ENCODE data around the gene BACH2.
"Not testable (repeated sequence)": the region's sequence is repeated elsewhere in the genome, so short reads cannot be mapped to it uniquely, and the experiment has no call there.

BACH2 gene

DNA sequence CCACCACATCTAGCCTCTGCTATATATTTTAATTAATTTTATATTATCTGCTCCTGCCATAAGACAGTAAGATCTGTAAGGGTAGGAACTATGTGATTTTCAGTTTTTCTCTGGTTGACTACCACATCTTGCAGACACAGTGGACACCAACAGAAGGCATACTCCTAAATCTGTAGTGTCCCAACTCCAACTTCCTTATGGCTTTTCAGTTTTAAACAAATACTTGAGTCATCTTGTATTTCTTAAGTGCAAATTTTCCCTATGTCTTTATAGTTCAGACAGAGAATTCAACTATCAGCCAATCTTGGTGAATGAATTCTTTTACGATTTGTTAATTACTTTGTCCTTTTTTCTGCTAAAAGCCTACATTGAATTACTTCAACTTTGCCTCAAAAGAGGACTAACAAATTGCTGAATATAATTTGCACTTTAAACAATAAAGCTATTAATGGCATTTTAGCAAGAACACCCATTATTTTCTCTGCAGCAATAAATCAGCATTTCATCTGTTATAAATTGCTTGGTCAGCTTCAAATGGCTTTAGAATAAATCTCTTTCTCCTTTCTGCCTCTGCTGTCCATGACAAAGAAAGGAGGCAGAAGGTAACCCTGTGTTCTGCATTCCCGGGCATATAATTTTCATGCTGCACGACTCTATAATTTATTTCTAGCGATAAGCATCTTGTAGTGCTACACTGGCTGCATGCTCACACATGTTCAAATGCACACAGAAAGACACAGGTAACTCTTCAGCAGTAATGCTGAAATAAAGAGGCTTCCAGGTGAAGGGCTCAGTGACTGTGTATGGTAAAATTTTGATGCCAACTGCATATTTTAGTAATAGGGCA, 144.8 kb downstream of the BACH2 start:
- DNase-seq, result no peak

- DNase-seq, result no peak
Measured at GRCh38 chr6:90149280-90149679, 147.4 kb downstream of the BACH2 start.

DNA sequence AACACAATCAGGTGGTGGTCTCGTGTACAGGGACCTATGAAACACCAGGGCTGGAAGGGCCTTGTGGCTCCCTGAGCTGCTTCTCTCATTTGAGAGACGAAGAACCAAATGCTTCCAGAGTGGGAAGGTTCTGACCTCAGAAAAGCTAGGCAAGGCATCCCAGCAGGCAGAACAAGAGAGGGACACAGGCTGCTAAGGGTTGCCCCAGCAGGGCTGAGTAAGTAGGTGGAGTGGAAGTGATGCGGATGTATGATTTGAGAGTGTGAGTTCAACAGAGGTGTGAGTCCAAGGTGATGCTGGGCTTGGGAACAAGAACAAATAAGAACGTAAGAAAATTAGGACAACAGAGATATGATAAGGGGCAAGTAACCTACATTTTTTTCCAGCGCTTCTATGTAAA, 147.8 kb downstream of the BACH2 start:
- DNase-seq, result no peak

GRCh38 chr6:90146921-90147649, 149.6 kb downstream of the BACH2 start:
- no peak for DNase-seq

DNA sequence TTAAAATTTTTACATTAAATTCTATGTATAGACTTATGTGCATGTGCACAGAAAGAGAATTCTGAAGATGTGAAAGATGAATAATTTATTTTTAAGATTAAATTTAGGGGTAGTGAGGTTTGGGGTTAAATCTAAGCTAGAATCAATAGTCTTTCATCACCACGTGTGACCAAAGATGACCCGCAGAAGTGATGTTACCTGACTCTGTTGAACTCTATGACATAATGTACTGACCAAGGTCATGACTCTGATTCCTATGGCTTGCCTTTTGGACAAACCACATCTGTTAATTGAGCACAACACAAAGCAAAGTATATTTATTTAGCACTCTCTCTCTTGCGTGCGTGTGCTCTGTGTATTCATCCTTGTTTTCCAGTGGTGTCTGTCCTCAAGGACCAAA, 150.6 kb downstream of the BACH2 start:
- DNase-seq, result no peak

DNA sequence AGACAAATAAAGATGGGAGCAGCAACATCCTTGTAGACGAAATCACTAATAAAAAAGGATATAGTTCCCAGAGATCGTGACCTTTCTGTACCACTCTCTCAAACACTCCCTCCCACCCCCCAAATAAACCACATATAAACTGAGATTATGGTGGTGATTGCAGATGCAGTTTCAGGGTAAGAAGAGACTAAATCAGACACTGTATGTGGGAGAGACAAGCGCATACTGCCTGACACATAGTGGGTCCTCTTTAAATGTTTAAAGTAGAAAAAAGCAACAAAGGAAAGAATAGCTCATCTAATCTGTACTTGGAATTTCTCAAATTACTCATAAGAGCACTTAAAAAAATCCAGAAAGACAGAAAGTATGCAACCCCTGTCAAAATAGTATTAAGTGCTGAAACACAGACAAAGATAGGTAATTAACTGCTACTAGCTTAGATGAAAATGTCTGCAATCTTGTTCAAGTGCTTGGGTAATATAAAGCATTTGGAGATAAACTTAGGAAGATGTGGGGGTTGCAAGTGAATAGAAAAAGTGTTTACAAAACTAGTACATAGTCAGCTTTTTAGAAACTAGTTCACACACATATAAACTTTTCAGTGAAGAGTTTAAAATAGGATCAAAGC, 151.6 kb downstream of the BACH2 start:
- DNase-seq, result no peak

GRCh38 chr6:90144396-90144795, 152.2 kb downstream of the BACH2 start:
- DNase-seq, result no peak

DNA sequence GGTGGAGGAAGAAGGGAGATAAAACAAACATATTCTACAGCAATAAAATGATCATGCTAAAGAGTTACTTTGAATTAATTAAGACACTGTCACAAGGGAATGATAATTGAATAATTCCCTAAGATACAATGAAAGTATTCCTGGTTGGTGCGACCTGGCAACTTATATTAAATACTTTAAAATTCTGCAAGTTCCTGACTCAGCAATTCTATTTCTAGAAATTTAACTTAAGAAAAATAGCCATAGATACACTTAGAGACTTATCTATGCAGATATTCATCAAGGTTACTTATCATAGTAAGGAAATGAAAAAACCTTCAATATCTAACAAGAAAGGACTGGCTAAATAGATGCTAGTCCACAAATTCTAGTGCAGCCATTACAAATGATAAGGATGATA, 156.0 kb downstream of the BACH2 start:
- no peak for DNase-seq

GRCh38 chr6:90139272-90139817, 157.3 kb downstream of the BACH2 start:
- DNase-seq, result no peak

GRCh38 chr6:90136837-90137568, 159.6 kb downstream of the BACH2 start:
- DNase-seq, result no peak

GRCh38 chr6:90136176-90136575, 160.5 kb downstream of the BACH2 start:
- DNase-seq, result no peak

DNA sequence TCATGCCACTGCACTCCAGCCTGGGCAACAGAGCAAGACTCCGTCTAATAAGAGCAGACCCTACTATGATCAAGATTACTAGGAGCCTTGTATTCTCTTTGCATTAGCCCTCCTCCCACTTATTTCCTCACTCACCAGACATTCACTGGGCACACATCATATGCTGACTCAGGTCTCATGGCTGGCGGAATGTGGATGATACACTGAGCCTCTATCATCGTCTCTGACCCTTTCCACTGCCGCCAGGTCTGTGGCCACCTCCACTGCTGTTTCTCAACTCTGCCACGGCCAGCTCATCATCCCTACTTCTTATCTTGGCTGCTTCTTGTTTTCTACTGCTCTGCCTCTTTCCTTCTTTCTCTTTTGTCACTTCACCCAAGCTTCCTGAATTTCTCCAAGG, 161.0 kb downstream of the BACH2 start:
- DNase-seq, result no peak

DNA sequence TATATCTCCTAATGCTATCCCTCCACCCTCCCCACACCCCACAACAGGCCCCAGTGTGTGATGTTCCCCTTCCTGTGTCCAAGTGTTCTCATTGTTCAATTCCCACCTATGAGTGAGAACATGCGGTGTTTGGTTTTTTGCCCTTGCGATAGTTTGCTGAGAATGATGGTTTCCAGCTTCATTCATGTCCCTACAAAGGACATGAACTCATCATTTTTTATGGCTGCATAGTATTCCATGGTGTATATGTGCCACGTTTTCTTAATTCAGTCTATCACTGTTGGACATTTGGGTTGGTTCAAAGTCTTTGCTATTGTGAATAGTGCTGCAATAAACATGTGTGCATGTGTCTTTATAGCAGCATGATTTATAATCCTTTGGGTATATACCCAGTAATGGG, 163.0 kb downstream of the BACH2 start:
- not testable (repeated sequence) for DNase-seq

DNA sequence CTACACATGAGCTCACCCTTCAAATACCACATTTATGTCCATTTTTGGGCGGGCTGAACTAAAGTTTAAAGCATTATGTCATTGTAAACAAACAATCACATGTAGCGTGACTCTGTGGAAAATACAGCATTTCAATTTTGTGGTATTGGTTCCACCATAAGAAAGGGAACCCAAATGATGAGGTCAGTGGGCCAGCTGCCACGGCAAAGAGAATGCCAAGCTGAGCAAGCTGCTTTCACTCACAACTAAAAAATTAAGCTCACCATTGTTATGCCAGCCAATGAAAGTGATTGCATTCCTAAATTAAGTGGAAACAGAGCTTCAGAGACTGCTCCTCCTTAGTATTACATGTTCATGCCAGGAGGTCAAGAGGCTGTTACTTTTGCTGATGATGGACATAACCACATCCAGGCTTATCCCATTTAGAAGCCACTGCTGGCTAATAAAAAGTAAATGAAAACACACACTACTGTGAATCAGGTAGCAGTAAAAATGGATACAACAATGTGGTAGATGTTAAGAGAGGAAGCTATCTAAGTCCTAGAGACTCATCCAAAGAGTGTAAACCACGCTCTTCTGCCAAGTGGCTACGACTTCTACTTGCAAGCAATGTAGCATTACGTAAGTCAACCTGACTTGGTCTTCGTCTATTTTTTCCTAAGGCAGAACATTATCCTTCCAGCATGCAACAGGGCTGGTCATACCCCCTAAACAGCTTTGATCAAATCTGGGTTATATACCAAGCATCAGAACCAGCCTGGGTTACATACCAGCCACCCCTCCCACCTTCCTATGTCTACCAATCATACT, 164.8 kb downstream of the BACH2 start:
- DNase-seq, result no peak

GRCh38 chr6:90131125-90131524, 165.5 kb downstream of the BACH2 start:
- DNase-seq, result no peak

DNA sequence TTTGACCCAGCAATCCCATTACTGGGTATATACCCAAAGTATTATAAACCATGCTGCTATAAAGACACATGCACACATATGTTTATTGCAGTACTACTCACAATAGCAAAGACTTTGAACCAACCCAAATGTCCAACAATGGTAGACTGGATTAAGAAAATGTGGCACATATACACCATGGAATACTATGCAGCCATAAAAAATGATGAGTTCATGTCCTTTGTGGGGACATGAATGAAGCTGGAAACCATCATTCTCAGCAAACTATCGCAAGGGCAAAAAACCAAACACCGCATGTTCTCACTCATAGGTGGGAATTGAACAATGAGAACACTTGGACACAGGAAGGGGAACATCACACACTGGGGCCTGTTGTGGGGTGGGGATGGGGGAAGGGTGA, 168.0 kb downstream of the BACH2 start:
- DNase-seq, result not testable (repeated sequence)

GRCh38 chr6:90127595-90127994, 169.0 kb downstream of the BACH2 start:
- no peak for DNase-seq

DNA sequence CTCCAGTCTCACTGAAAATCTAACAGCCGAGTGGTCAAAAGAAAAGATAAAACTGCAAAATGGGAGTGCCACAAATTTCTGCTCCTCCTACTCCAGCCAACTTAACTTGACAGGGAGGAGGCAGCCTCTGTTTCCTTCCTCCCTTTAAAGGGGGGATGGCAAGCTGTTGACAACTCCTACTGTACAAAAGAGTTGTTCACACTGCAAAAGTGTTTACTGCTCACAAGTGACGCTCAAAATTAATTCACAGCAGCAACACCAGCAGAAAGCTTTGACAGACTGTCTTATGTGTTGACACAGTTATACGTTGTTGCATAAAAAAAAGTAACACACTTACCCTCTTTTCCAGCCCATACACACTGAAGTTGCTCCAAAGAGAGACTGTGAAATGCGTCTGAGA, 169.8 kb downstream of the BACH2 start:
- DNase-seq, result no peak

GRCh38 chr6:90126181-90126580, 170.5 kb downstream of the BACH2 start:
- DNase-seq, result no peak

DNA sequence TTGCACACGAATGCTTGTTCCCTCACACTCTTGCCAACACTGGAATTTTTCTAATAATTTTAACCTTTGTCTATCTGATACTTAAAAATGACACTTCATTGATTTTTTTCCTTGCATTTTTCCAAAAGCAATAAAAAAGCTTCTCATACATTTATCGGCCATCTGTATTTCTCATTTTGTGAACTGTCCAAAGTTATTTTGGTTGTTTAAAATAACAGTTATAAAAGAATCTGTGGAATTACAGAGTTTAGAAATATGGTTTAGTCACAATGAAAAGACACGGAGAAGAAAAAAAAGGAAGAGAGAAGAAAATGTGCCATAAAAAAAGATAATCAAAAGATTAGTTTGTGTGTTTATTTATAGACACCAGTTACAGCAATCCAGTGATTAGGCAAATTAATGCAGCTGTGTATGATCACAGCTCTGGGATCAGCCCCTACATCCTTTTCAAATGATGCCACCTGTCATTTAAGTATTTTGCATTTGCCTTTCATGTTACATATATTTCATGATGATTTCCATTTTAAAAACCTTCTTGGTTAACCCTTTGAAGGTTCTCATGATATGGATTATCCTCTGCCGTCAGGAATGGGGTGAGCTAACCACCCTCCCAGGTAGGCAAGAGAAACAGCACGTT, 171.7 kb downstream of the BACH2 start:
- DNase-seq, result no peak

DNA sequence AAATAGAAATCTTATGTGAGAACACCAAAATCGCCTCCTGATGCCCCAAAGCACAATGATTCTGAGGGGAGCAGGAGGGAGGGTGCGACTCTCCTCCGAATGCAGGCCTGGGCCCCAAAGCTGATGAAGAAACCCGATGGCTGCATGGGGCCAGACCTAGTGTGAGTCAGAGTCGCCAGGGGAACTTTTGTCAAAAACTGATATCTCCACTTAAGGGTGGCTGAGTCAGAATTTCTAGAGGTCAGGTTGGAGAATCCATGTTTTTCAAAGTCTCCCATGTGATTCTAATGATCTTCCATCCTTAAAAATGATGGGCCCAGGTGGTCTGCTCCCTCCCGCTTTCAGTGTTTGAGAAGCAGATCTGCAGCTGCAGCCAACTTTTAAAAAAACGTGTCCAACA, 172.8 kb downstream of the BACH2 start:
- no peak for DNase-seq

DNA sequence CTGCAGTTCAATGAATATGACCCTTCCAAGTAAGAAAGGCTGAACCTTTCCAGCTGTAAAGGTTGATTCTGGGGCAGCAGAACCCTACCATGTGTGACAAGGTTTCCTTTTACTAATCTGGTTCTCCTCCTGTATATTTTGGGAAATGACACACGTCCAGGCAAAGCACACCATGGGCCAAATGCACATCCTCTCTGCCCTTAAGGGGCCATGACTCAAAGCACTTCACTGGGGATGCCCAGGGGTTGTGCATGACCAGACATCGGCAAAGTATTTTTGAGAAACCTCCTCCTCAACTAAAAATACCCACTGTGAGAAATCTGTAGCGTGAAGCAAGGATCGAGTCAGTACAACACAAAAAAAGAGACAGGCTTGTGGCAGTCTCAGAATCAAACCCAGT, 174.7 kb downstream of the BACH2 start:
- no peak for DNase-seq
